ENCODE results near the gene EML3.
"Not testable (repeated sequence)": the region's sequence is repeated elsewhere in the genome, so short reads cannot be mapped to it uniquely, and the experiment has no call there.

DNA sequence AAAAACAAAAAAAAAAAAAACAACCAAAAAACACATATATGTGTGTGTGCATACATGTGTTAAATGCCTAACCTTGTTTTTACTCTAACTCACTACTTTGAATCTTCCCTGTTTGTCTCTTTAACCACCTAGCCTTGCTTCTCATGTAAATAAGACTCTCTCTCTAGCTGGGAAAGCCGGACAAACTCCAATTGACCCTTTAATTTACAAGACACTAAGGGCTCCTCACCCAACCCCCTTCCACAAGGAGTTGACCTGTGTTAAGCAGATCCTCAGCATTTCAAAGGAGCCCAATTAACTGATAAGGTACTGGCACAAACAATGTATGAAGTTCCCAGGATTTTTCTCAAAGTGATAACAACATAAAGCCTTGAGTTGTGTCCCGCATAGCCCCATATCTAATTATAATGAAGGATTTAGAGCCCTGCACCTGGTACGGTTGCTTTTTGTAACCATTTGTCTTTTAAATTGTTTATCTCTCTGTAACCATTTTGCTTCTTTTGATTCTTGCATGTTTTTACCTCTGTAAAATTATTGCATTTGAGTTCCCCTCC, 50.8 kb downstream of the EML3 start:
- TF ChIP-seq, protein P1, sequence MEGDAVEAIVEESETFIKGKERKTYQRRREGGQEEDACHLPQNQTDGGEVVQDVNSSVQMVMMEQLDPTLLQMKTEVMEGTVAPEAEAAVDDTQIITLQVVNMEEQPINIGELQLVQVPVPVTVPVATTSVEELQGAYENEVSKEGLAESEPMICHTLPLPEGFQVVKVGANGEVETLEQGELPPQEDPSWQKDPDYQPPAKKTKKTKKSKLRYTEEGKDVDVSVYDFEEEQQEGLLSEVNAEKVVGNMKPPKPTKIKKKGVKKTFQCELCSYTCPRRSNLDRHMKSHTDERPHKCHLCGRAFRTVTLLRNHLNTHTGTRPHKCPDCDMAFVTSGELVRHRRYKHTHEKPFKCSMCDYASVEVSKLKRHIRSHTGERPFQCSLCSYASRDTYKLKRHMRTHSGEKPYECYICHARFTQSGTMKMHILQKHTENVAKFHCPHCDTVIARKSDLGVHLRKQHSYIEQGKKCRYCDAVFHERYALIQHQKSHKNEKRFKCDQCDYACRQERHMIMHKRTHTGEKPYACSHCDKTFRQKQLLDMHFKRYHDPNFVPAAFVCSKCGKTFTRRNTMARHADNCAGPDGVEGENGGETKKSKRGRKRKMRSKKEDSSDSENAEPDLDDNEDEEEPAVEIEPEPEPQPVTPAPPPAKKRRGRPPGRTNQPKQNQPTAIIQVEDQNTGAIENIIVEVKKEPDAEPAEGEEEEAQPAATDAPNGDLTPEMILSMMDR (IDR thresholded peaks at IDR 0.05): not testable (repeated sequence)
- TF ChIP-seq POLR2A (IDR thresholded peaks at IDR 0.05): not testable (repeated sequence)
